Limb (tissue), 2 donors: Measurements from ENCODE around the gene RALGAPA1.
"Not testable (repeated sequence)": the region's sequence is repeated elsewhere in the genome, so short reads cannot be mapped to it uniquely, and the experiment has no call there.

Source experiments
- DNase-seq, 2 donors: peaks; one replicate each; pipeline ENCODE4 v3.0.0-alpha.2; 2016; ENCODE audit errors: extremely low spot score in 2 of 2

Gene RALGAPA1

GRCh38 chr14:35766036-35766699 lies 42.9 kb downstream of the RALGAPA1 start:
- DNase-seq, result no peak

GRCh38 chr14:35761922-35762321 lies 47.2 kb downstream of the RALGAPA1 start:
- DNase-seq, result no peak

- DNase-seq, result no peak
Measured at GRCh38 chr14:35760143-35760542, 49.0 kb downstream of the RALGAPA1 start.

GRCh38 chr14:35758523-35759129 lies 50.5 kb downstream of the RALGAPA1 start:
- no peak for DNase-seq

GRCh38 chr14:35754671-35755070 lies 54.4 kb downstream of the RALGAPA1 start:
- DNase-seq, result no peak

- no peak for DNase-seq
Measured at GRCh38 chr14:35752380-35752779, 56.7 kb downstream of the RALGAPA1 start.

GRCh38 chr14:35750202-35750904 lies 58.7 kb downstream of the RALGAPA1 start:
- DNase-seq, result no peak

- DNase-seq, result no peak
Measured at GRCh38 chr14:35747379-35747778, 61.7 kb downstream of the RALGAPA1 start.

GRCh38 chr14:35742442-35742841 lies 66.7 kb downstream of the RALGAPA1 start:
- DNase-seq, result no peak

- no peak for DNase-seq
Measured at GRCh38 chr14:35742032-35742371, 67.1 kb downstream of the RALGAPA1 start.

- no peak for DNase-seq
Measured at GRCh38 chr14:35741345-35742031, 67.6 kb downstream of the RALGAPA1 start.

GRCh38 chr14:35740215-35740614 lies 68.9 kb downstream of the RALGAPA1 start:
- DNase-seq, result no peak

GRCh38 chr14:35735163-35735562 lies 73.9 kb downstream of the RALGAPA1 start:
- DNase-seq, result not testable (repeated sequence)

GRCh38 chr14:35733510-35733909 lies 75.6 kb downstream of the RALGAPA1 start:
- DNase-seq, result not testable (repeated sequence)

GRCh38 chr14:35730871-35731270 lies 78.2 kb downstream of the RALGAPA1 start:
- DNase-seq, result no peak

GRCh38 chr14:35727764-35728163 lies 81.3 kb downstream of the RALGAPA1 start:
- DNase-seq, result no peak

- DNase-seq, result no peak
Measured at GRCh38 chr14:35725930-35726329, 83.2 kb downstream of the RALGAPA1 start.

GRCh38 chr14:35715079-35715478 lies 94.0 kb downstream of the RALGAPA1 start:
- no peak for DNase-seq

- DNase-seq, result no peak
Measured at GRCh38 chr14:35712466-35712865, 96.6 kb downstream of the RALGAPA1 start.

GRCh38 chr14:35708062-35708461 lies 101.0 kb downstream of the RALGAPA1 start:
- DNase-seq, result no peak

- DNase-seq, result no peak
Measured at GRCh38 chr14:35705636-35706035, 103.5 kb downstream of the RALGAPA1 start.

- no peak for DNase-seq
Measured at GRCh38 chr14:35704793-35705493, 104.2 kb downstream of the RALGAPA1 start.
